A673 (cell line): ENCODE measurements around the gene KLF16. TPM values are rescaled to one million over a fixed set of nuclear protein-coding genes. Genes with fewer than 3 reads are reported as not detected.

Experiments used
- BruUV-seq: library from RNA; stranded (reverse); fragments of 400-500 nt; replicated peaks from 2 replicates; lab custom pipeline; 2021; lab: Mats Ljungman, UMichigan
- CTCF ChIA-PET: fragments of 300-600 bp; sonication (Branson Sonifier 250); formaldehyde crosslinking; loops from one replicate; lab custom pipeline; 2022; ENCODE audit warnings: antibody characterized with exemption; lab: Charles Lee
- POLR2A ChIA-PET: fragments of 300-600 bp; sonication (Branson Sonifier 250); formaldehyde crosslinking; loops from one replicate; lab custom pipeline; 2022; ENCODE audit warnings: antibody characterized with exemption; ENCODE audit not compliant: low non-redundant PET; lab: Charles Lee
- DNase-seq: peaks from one replicate; pipeline ENCODE4 v3.0.0-alpha.2; 2015; ENCODE audit warnings: low spot score
- H3K27ac ChIP-seq: fragments of 200-600 bp; sonication (generic); 2 replicates; pipeline ENCODE4 v1.5.1; 2016; ENCODE audit warnings: mixed run types, low read depth, mild to moderate bottlenecking, mixed read lengths, antibody characterized with exemption, low read length; ENCODE audit not compliant: poor library complexity, severe bottlenecking
- H3K27me3 ChIP-seq: fragments of 200-600 bp; sonication (generic); replicated peaks from 2 replicates; pipeline ENCODE4 v1.6.1; 2017; ENCODE audit warnings: mixed run types, low read depth, mild to moderate bottlenecking, mixed read lengths, antibody characterized with exemption, low read length; ENCODE audit not compliant: insufficient read depth, poor library complexity
- H3K36me3 ChIP-seq: fragments of 200-600 bp; sonication (generic); 2 replicates; pipeline ENCODE4 v1.6.1; 2016; ENCODE audit warnings: mixed run types, mild to moderate bottlenecking, mixed read lengths, antibody characterized with exemption, low read length; ENCODE audit not compliant: insufficient read depth, poor library complexity, severe bottlenecking
- H3K4me1 ChIP-seq: fragments of 200-600 bp; sonication (generic); 2 replicates; pipeline ENCODE4 v1.6.1; 2017; ENCODE audit warnings: mixed run types, mild to moderate bottlenecking, mixed read lengths, antibody characterized with exemption, low read length; ENCODE audit not compliant: insufficient read depth, poor library complexity, severe bottlenecking
- H3K4me3 ChIP-seq: fragments of 200-600 bp; sonication (generic); 2 replicates; pipeline ENCODE4 v1.5.1; 2016; ENCODE audit warnings: low read depth, mixed run types, mild to moderate bottlenecking, mixed read lengths, low read length; ENCODE audit not compliant: poor library complexity, severe bottlenecking
- H3K9me3 ChIP-seq: fragments of 200-600 bp; sonication (generic); 2 replicates; pipeline ENCODE4 v1.6.1; 2016; ENCODE audit warnings: mixed run types, low read depth, mild to moderate bottlenecking, mixed read lengths, antibody characterized with exemption, low read length; ENCODE audit not compliant: poor library complexity, severe bottlenecking
- CTCF ChIP-seq: fragments of 300-800, 200-600 bp; sonication (generic); conservative IDR thresholded peaks from 2 replicates; pipeline ENCODE4 v1.5.1; 2017; ENCODE audit warnings: low read depth, mild to moderate bottlenecking, antibody characterized with exemption, low read length, moderate library complexity, mixed read lengths
- EZH2 ChIP-seq: fragments of 200-600 bp; sonication (generic); IDR thresholded peaks from 2 replicates; pipeline ENCODE4 v1.6.1; 2017; ENCODE audit warnings: borderline replicate concordance, low read depth, mild to moderate bottlenecking, mixed read lengths, antibody characterized with exemption, low read length; ENCODE audit not compliant: poor library complexity, severe bottlenecking
- intact Hi-C: fragments of 100-400 bp; cut with micrococcal nuclease; formaldehyde crosslinking; loops from one replicate; pipeline ENCODE4 v1.10.0; 2022; ENCODE audit not compliant: unreplicated experiment
- total RNA-seq: library from RNA; stranded (reverse); gene quantifications from 2 replicates; pipeline ENCODE4 v1.2.3, GENCODE V29; 2021

KLF16 gene
- total RNA-seq, 1 experiment from 2014 or later: 46.8 TPM

DNA sequence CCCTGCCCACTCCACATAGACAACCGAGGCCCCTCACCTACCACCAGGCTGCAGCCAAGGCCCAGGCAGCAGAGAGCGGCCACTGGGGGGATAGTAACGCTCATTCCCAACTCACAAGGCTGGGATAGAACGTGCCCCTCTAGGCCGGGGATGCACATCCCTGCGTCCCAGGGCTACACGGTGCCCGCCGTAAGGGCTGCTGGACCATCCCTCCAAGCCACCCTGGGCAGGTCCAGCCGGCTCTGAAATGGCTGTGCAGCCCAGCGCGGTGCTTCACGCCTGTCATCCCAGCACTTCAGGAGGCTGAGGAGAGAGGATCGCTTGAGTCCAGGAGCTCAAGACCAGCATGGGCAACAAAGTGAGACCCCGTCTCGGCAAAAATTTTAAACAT, 18.3 kb downstream of the KLF16 start:
- CTCF ChIA-PET: no interaction called here

DNA sequence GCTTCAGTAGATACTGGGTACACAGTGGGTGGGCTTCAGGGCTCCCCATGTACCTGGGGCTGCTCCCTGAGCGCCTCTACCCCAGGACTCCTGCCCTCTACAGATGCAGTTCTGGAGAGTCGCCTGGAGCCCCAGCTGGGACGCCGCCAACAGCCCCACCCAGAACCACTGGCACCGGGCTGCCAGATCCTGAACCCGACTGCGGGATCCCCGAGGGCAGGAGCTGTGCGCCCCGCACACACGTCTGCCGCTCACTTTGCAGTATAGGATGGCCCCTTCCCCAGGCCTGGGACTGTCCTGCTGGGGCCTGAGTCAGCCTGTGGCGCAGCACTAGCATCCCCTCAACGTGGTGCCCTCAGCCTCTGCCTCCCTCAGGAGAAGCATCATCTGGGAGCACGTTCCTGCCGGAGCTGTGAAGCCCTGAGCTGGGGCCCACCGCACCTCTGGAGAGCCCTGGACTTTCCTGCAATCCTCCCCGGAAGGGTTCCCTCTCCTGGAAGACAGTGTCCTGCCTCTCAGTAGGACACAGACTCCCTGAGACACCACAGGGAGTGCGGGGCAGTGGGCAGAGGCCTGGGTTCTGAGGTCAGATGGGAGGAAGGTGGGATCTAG, 18.8 kb downstream of the KLF16 start:
- CTCF ChIA-PET: no interaction called here
- Histone ChIP-seq H3K27me3 (no peaks in the 10 kb centered on the region), H3K4me3 (no peak overlapping the region), H3K27ac (no peak overlapping the region), H3K4me1 (peaks cover 13% of the 10 kb centered on the region), H3K36me3 (peaks cover 3% of the 10 kb centered on the region), H3K9me3 (no peaks in the 10 kb centered on the region)
- POLR2A ChIA-PET: no interaction called here
- no peak for DNase-seq
- BruUV-seq: no TSS peak
- TF ChIP-seq CTCF: no peak
- no peak for TF ChIP-seq EZH2
- intact Hi-C loops: loop anchor here (5.0 kb wide), 1 partner anchor 172 kb away; no protein-coding TSS in a partner anchor

More for the DNA sequence above, 18.3 kb downstream of the KLF16 start:
- H3K9me3 ChIP-seq: no peaks in the 10 kb centered on the region
- intact Hi-C loops: loop anchor here (5.0 kb wide), 1 partner anchor 173 kb away; no protein-coding TSS in a partner anchor
- H3K36me3 ChIP-seq: peaks cover 3% of the 10 kb centered on the region
- H3K27me3 ChIP-seq: no peaks in the 10 kb centered on the region
- H3K4me1 ChIP-seq: peaks cover 13% of the 10 kb centered on the region
- no TSS peak for BruUV-seq
- no peak overlapping the region for H3K27ac ChIP-seq
- no peak for TF ChIP-seq EZH2
- TF ChIP-seq CTCF: no peak
- H3K4me3 ChIP-seq: no peak overlapping the region
- DNase-seq: no peak
- POLR2A ChIA-PET: no interaction called here

DNA sequence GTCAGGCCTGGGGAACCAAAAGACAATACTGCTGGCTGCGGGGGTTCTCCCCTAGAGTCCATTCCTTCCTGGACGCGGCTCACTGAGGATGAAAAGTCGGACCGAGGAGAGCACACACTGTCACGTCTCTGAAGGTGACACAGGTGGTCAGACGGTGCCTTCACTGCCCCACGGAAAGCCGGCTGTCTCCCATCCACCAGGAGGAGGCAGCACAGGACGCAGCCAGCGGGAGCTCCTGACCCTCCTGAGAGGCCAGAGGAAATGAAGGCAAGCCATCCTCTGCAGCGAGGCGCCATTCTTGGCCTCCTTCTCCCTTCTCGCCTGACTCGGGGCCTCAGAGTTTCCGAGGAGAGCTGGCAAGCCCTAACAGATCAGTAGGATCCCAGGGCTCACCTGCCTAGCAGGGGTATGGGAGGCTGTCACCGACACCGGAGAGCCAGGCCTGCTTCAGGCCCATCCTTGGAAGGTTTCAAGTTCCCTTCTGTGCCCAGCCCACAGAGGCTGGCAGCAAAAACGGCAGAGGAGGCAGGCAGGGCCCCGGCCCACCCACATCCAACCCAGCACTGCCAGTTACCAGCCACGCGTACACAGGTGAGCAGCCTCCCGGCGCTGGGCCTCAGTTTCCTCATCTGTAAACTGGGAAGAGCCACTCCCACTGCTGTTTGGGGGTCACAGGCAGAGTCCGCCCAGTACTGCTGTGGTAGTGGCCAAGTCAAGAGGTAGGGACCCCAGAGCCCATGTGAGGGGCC, 19.6 kb downstream of the KLF16 start:
- Histone ChIP-seq H3K9me3 (no peaks in the 10 kb centered on the region), H3K27ac (no peak overlapping the region), H3K27me3 (no peaks in the 10 kb centered on the region), H3K4me3 (no peak overlapping the region), H3K4me1 (peaks cover 13% of the 10 kb centered on the region), H3K36me3 (peaks cover 3% of the 10 kb centered on the region)
- BruUV-seq: no TSS peak
- POLR2A ChIA-PET: no interaction called here
- DNase-seq: no peak
- intact Hi-C loops: no loop called here
- no peak for TF ChIP-seq CTCF
- TF ChIP-seq EZH2: no peak
- CTCF ChIA-PET: no interaction called here
